Testis (tissue), 3 donors: ENCODE results near the gene TAF13. TPM values are rescaled to one million over a fixed set of nuclear protein-coding genes. Genes with fewer than 3 reads are reported as not detected.

ENCODE experiments used
- DNase-seq: peaks from one replicate; pipeline ENCODE4 v3.0.0-alpha.2; 2019
- H3K27ac ChIP-seq, 2 donors: fragments of 200-600 bp; sonication (generic); one replicate each; pipeline ENCODE4 v1.5.1; 2019
- H3K27me3 ChIP-seq: fragments of 200-600 bp; sonication (generic); one replicate; pipeline ENCODE4 v1.5.1; 2019
- H3K36me3 ChIP-seq: fragments of 200-600 bp; sonication (generic); one replicate; pipeline ENCODE4 v1.5.1; 2017; ENCODE audit warnings: low read depth; ENCODE audit errors: missing control alignments
- H3K4me1 ChIP-seq: fragments of 200-600 bp; sonication (generic); one replicate; pipeline ENCODE4 v1.5.1; 2019
- H3K4me3 ChIP-seq, 2 donors: fragments of 200-600 bp; sonication (generic); one replicate each; pipeline ENCODE4 v1.5.1; 2017 to 2019
- H3K9me3 ChIP-seq: fragments of 200-600 bp; sonication (generic); one replicate; pipeline ENCODE4 v1.5.1; 2017
- POLR2A ChIP-seq: fragments of 450-650 bp; IDR thresholded peaks from one replicate; pipeline ENCODE4 v1.6.1; 2017; ENCODE audit warnings: antibody characterized with exemption, mild to moderate bottlenecking, moderate library complexity
- whole genome bisulfite sequencing, 2 donors: methylation state at CpG; one replicate each; pipeline ENCODE4 v1.1.5; 2018; 5-methylcytosine and 5-hydroxymethylcytosine counted together
- intact Hi-C: fragments of 100-400 bp; cut with DNase I; formaldehyde crosslinking; loops from one replicate; pipeline ENCODE4 v1.15.1; 2023; ENCODE audit warnings: low total_unique reads
- polyA plus RNA-seq: library from polyadenylated mRNA; stranded (reverse); fragments of 350-450 nt; fragmentation: Illumina TruSeq; extraction: RNeasy Lipid Tissue Mini Kit (QIAGEN cat#74804); gene quantifications from one replicate; pipeline ENCODE4 v1.2.3, GENCODE V29; 2014; ENCODE audit warnings: low read depth, low replicate concordance; ENCODE audit not compliant: insufficient read depth
- total RNA-seq, 2 donors: library from RNA; depleted of rRNA; stranded (reverse); fragments of >200 nt; gene quantifications; one replicate each; pipeline ENCODE4 v1.2.3, GENCODE V29; 2016
- TF ChIP-seq, protein P1 (sequence below), 3 experiments: fragments of 450-650 bp in 2 of 3; fragments of 200-600 bp in 1 of 3; sonication (generic) in 1 of 3; IDR thresholded peaks; one replicate each; pipeline ENCODE4 v1.5.1; 2016 to 2019; ENCODE audit warnings: antibody characterized with exemption in 3 of 3, mild to moderate bottlenecking in 2 of 3, moderate library complexity in 1 of 3

Gene TAF13
- total and polyA plus RNA-seq, 3 donors from 2014 or later, result 27.9 to 42.0 (median 38.5) TPM

DNA sequence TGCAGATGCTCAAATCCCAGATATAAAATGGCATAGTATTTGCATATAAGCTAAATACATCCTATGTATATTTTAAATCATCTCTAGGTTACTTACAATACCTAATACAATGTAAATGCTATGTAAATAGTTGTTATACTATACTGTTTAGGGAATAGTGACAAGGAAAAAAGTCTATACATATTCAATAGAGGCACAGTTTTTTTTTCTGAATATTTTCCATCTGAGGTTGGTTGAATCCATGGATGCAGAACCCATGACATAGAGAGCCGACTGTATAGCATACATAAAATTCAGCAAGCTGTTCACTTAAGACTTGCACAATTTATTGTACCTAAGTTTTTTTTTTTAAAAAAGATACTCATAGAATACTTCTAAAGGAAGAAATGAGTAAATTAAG, 6.5 kb downstream of the TAF13 start:
- Histone ChIP-seq H3K36me3 (no peaks in the 10 kb centered on the region), H3K27ac (no peak overlapping the region), H3K27me3 (no peaks in the 10 kb centered on the region), H3K4me3 (no peak overlapping the region), H3K4me1 (no peaks in the 10 kb centered on the region), H3K9me3 (no peaks in the 10 kb centered on the region)
- intact Hi-C loops, result no loop called here
- no peak for TF ChIP-seq POLR2A
- TF ChIP-seq, protein P1, sequence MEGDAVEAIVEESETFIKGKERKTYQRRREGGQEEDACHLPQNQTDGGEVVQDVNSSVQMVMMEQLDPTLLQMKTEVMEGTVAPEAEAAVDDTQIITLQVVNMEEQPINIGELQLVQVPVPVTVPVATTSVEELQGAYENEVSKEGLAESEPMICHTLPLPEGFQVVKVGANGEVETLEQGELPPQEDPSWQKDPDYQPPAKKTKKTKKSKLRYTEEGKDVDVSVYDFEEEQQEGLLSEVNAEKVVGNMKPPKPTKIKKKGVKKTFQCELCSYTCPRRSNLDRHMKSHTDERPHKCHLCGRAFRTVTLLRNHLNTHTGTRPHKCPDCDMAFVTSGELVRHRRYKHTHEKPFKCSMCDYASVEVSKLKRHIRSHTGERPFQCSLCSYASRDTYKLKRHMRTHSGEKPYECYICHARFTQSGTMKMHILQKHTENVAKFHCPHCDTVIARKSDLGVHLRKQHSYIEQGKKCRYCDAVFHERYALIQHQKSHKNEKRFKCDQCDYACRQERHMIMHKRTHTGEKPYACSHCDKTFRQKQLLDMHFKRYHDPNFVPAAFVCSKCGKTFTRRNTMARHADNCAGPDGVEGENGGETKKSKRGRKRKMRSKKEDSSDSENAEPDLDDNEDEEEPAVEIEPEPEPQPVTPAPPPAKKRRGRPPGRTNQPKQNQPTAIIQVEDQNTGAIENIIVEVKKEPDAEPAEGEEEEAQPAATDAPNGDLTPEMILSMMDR (IDR thresholded peaks at IDR 0.05), result no peak
- WGBS, 2 donors, result 88 to 91% methylated on average over 1 of the region's 1 CpG
- no peak for DNase-seq

DNA sequence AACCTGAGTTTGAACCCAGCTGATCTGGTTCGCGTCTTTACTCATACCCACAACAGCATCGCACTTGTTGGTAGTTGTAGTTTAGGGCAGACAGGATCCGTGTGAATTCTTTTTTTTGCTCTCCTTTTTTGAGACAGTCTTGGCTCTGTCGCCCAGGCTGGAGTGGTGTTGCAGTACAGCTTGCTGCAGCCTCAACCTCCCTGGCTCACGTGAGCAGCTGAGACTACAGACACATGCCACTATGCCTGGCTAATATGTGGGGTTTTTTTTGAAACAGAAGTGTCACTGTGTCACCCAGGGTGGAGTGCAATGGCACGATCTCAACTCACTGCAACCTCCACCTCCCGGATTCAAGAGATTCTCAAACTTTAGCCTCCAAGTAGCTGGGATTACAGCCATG, 7.9 kb downstream of the TAF13 start:
- intact Hi-C loops, result no loop called here
- Histone ChIP-seq H3K4me1 (no peaks in the 10 kb centered on the region), H3K4me3 (no peak overlapping the region), H3K36me3 (no peaks in the 10 kb centered on the region), H3K27ac (no peak overlapping the region), H3K27me3 (no peaks in the 10 kb centered on the region), H3K9me3 (no peaks in the 10 kb centered on the region)
- 83 to 85% methylated on average over 8 of the region's 8 CpGs for WGBS, 2 donors
- TF ChIP-seq POLR2A, result no peak
- TF ChIP-seq, protein P1 (IDR thresholded peaks at IDR 0.05), result no peak
- DNase-seq, result no peak

DNA sequence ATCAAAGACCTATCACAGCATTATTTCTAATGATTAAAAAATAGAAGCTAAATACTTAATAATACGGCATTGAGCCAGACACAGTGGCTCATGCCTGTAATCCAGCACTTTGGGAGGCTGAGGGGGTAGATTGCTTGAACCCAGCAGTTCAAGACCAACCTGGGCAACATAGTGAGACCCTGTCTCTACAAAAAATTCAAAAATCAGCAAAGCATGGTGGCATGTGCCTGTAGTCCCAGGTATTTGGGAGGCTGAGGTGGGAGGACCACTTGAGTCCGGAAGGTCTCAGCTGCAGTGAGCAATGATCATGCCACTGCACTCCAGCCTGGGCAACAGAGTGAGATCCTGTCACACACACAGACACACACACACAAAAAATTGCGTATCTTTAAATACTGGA, 10.7 kb downstream of the TAF13 start:
- DNase-seq, result no peak
- Histone ChIP-seq H3K4me1 (no peaks in the 10 kb centered on the region), H3K4me3 (no peak overlapping the region), H3K27ac (no peak overlapping the region), H3K9me3 (no peaks in the 10 kb centered on the region), H3K27me3 (no peaks in the 10 kb centered on the region), H3K36me3 (no peaks in the 10 kb centered on the region)
- TF ChIP-seq, protein P1 (IDR thresholded peaks at IDR 0.05), result no peak
- no peak for TF ChIP-seq POLR2A
- intact Hi-C loops, result no loop called here
- WGBS, 2 donors, result 94 to 96% methylated on average over 3 of the region's 3 CpGs

DNA sequence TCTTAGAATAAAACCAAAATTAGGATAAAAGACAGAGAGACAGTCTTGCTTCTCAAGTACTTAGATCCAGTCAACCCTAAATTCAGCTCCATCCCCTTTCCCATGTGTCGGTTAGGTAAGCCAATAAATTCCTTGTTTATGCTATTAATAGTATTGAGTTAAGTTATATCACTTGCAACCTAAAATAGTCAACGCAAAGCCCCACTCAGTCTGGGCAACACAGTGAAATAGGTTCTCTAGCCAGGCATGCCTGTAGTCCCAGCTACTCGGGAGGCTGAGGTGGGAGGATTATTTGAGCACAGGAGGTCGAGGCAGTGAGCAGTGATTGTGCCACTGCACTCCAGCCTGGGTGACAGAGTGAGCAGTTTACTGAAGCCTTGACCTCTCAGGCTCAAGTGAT, 14.6 kb downstream of the TAF13 start:
- no peak for DNase-seq
- no peak overlapping the region for H3K4me3 ChIP-seq
- no peaks in the 10 kb centered on the region for H3K36me3 ChIP-seq
- WGBS, 2 donors, result 77 to 87% methylated on average over 4 of the region's 4 CpGs
- H3K27ac ChIP-seq, result no peak overlapping the region
- TF ChIP-seq, protein P1 (IDR thresholded peaks at IDR 0.05), result no peak
- no peak for TF ChIP-seq POLR2A
- no peaks in the 10 kb centered on the region for H3K4me1 ChIP-seq
- no peaks in the 10 kb centered on the region for H3K9me3 ChIP-seq
- intact Hi-C loops, result no loop called here
- no peaks in the 10 kb centered on the region for H3K27me3 ChIP-seq

DNA sequence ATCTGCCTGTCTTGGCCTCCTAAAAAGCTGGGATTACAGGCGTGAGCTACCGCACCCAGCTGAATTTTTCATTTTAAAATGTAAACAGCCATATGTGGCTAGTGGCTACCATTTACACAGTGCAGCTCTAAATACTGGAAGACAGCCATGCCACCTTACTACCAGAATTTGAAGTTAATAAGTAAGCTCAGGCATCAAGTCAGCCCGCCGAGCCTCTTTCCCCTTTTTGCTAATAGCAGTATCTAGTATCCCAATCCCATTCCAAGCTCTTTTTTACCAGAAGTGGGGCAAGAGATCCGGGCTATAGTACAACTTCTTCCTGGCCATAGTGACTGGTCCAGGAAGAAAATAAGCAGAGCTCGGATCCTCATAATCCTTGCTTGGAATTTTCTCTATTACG, 15.1 kb downstream of the TAF13 start:
- Histone ChIP-seq H3K36me3 (no peaks in the 10 kb centered on the region), H3K9me3 (no peaks in the 10 kb centered on the region), H3K27ac (no peak overlapping the region), H3K4me1 (no peaks in the 10 kb centered on the region), H3K27me3 (no peaks in the 10 kb centered on the region), H3K4me3 (no peak overlapping the region)
- WGBS, 2 donors, result 89 to 90% methylated on average over 7 of the region's 7 CpGs
- no peak for DNase-seq
- intact Hi-C loops, result no loop called here
- TF ChIP-seq, protein P1 (IDR thresholded peaks at IDR 0.05), result no peak
- no peak for TF ChIP-seq POLR2A
